Ascending aorta (tissue), 2 donors: ENCODE measurements around the gene OVCA2. TPM values are rescaled to one million over a fixed set of nuclear protein-coding genes. Genes with fewer than 3 reads are reported as not detected.

Experiments used
- DNase-seq, 2 donors: peaks; one replicate each; pipeline ENCODE4 v3.0.0-alpha.2; 2019; ENCODE audit warnings: low spot score in 2 of 2
- H3K27ac ChIP-seq, 2 donors: fragments of 200-600 bp; sonication (generic); one replicate each; pipeline ENCODE4 v1.5.1; 2016 to 2017; ENCODE audit warnings: mild to moderate bottlenecking in 1 of 2
- H3K27me3 ChIP-seq: fragments of 200-600 bp; sonication (generic); one replicate; pipeline ENCODE4 v1.5.1; 2017
- H3K36me3 ChIP-seq, 2 donors: fragments of 200-600 bp; sonication (generic); one replicate each; pipeline ENCODE4 v1.5.1; 2016
- H3K4me1 ChIP-seq, 2 donors: fragments of 200-600 bp; sonication (generic); one replicate each; pipeline ENCODE4 v1.5.1; 2016 to 2017; ENCODE audit warnings: mild to moderate bottlenecking in 1 of 2
- H3K4me3 ChIP-seq, 2 donors: fragments of 200-600 bp; sonication (generic); one replicate each; pipeline ENCODE4 v1.5.1; 2016 to 2017; ENCODE audit warnings: mild to moderate bottlenecking in 1 of 2
- H3K9me3 ChIP-seq, 2 donors: fragments of 200-600 bp; sonication (generic); one replicate each; pipeline ENCODE4 v1.5.1; 2016
- intact Hi-C: fragments of 100-400 bp; cut with DNase I; formaldehyde crosslinking; loops from one replicate; pipeline ENCODE4 v1.15.1; 2023
- total RNA-seq: library from RNA; depleted of rRNA; stranded (reverse); fragments of >200 nt; gene quantifications from one replicate; pipeline ENCODE4 v1.1.0, GENCODE V29; 2016
- TF ChIP-seq, protein P1 (sequence below), 3 experiments: fragments of 200-600 bp in 2 of 3; fragments of 450-650 bp in 1 of 3; sonication (generic) in 2 of 3; IDR thresholded peaks; one replicate each; pipeline ENCODE4 v1.5.1; 2016 to 2019; ENCODE audit warnings: antibody characterized with exemption in 3 of 3, mild to moderate bottlenecking in 1 of 3, moderate library complexity in 1 of 3

Gene OVCA2
- total RNA-seq, 1 donor from 2014 or later = 71.3 TPM

- TF ChIP-seq, protein P1, sequence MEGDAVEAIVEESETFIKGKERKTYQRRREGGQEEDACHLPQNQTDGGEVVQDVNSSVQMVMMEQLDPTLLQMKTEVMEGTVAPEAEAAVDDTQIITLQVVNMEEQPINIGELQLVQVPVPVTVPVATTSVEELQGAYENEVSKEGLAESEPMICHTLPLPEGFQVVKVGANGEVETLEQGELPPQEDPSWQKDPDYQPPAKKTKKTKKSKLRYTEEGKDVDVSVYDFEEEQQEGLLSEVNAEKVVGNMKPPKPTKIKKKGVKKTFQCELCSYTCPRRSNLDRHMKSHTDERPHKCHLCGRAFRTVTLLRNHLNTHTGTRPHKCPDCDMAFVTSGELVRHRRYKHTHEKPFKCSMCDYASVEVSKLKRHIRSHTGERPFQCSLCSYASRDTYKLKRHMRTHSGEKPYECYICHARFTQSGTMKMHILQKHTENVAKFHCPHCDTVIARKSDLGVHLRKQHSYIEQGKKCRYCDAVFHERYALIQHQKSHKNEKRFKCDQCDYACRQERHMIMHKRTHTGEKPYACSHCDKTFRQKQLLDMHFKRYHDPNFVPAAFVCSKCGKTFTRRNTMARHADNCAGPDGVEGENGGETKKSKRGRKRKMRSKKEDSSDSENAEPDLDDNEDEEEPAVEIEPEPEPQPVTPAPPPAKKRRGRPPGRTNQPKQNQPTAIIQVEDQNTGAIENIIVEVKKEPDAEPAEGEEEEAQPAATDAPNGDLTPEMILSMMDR (IDR thresholded peaks at IDR 0.05) = no peak
- no peak overlapping the region for H3K4me3 ChIP-seq
- DNase-seq = no peak
- no peaks in the 10 kb centered on the region for H3K36me3 ChIP-seq
- intact Hi-C loops = no loop called here
- H3K27ac ChIP-seq = no peak overlapping the region
- H3K4me1 ChIP-seq = peaks cover 10 to 18% of the 10 kb centered on the region in 2 donors
- no peaks in the 10 kb centered on the region for H3K27me3 ChIP-seq
- H3K9me3 ChIP-seq = no peaks in the 10 kb centered on the region
Observed at GRCh38 chr17:2003525-2003924, 38.3 kb upstream of the OVCA2 start.

DNA sequence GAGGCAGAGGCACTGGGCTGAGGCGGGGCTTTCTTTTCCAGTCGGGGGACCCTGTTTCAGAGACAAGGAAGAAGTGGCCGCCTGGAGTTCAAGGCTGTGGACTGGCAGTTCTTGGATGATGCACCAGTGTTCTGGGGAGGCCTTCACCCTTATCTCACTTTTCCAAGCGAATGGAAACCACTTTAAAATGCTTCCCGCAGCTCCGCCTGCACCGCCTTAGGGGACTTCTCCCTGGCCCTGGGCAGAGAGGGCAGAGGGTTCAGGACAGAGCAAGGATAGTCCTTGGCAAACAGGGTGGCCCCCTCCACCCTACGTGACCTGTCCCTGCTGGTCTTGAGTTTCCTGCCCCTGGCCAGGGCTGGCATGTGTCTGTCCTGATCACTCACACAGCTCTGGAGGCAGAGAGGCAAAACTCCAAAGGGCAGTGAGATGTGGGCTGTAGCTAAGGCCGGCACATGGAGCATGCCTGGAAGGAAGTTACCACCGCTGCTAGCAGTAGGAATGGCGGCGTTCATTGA, 37.3 kb upstream of the OVCA2 start:
- intact Hi-C loops = no loop called here
- no peaks in the 10 kb centered on the region for H3K36me3 ChIP-seq
- peaks cover 6 to 8% of the 10 kb centered on the region in 2 donors for H3K4me1 ChIP-seq
- H3K9me3 ChIP-seq = no peaks in the 10 kb centered on the region
- TF ChIP-seq, protein P1 (IDR thresholded peaks at IDR 0.05) = no peak
- no peak overlapping the region for H3K27ac ChIP-seq
- no peaks in the 10 kb centered on the region for H3K27me3 ChIP-seq
- no peak overlapping the region for H3K4me3 ChIP-seq
- no peak for DNase-seq

GRCh38 chr17:2008332-2009126, 33.3 kb upstream of the OVCA2 start:
- no peaks in the 10 kb centered on the region for H3K9me3 ChIP-seq

DNA sequence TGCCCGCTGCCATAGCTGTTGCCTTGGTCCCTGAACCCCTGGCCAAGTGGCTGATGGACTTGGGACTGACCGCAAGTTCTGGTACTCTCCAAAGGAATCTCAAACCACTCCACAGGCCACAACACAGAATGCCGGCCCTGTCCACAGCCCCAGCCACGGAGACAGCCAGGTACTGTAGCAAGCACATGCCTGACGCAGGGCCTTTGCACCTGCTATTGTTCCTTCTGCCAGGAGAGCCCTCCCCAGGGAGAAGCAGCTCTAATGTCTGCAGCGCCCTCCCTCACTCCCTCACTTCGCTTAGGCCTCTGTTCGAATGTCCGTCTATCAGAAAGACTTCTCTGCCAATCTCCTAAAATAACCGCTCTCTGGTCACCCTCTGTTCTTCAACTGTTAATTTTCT, 32.1 kb upstream of the OVCA2 start:
- no peaks in the 10 kb centered on the region for H3K9me3 ChIP-seq
- peaks cover 4 to 30% of the 10 kb centered on the region in 2 donors for H3K4me1 ChIP-seq
- no peak for DNase-seq
- intact Hi-C loops = no loop called here
- TF ChIP-seq, protein P1 (IDR thresholded peaks at IDR 0.05) = no peak
- no peak overlapping the region for H3K4me3 ChIP-seq
- no peaks in the 10 kb centered on the region for H3K27me3 ChIP-seq
- H3K36me3 ChIP-seq = no peaks in the 10 kb centered on the region
- H3K27ac ChIP-seq = no peak overlapping the region

More at GRCh38 chr17:2008332-2009126, 33.3 kb upstream of the OVCA2 start:
- intact Hi-C loops = no loop called here
- Histone ChIP-seq H3K36me3 (no peaks in the 10 kb centered on the region), H3K27me3 (no peaks in the 10 kb centered on the region), H3K4me1 (peaks cover 4 to 19% of the 10 kb centered on the region in 2 donors), H3K27ac (no peak overlapping the region), H3K4me3 (no peak overlapping the region)
- DNase-seq = no peak
- TF ChIP-seq, protein P1 (IDR thresholded peaks at IDR 0.05) = no peak

GRCh38 chr17:2011411-2012371, 30.1 kb upstream of the OVCA2 start:
- Histone ChIP-seq H3K9me3 (no peaks in the 10 kb centered on the region), H3K4me3 (peak overlapping the region in 1 of 2 donors; percentile 6), H3K27ac (peak overlapping the region; percentile 70 to 80), H3K4me1 (peaks cover 4 to 34% of the 10 kb centered on the region in 2 donors), H3K36me3 (no peaks in the 10 kb centered on the region), H3K27me3 (no peaks in the 10 kb centered on the region)
- DNase-seq = peak in 1 of 2 donors; percentile 75
- intact Hi-C loops = loop anchor here (2.0 kb wide), 1 partner anchor 13 kb away; no protein-coding TSS in a partner anchor
- TF ChIP-seq, protein P1 (IDR thresholded peaks at IDR 0.05) = no peak
